Measurements from ENCODE around the gene TCERG1L.

Gene TCERG1L

DNA sequence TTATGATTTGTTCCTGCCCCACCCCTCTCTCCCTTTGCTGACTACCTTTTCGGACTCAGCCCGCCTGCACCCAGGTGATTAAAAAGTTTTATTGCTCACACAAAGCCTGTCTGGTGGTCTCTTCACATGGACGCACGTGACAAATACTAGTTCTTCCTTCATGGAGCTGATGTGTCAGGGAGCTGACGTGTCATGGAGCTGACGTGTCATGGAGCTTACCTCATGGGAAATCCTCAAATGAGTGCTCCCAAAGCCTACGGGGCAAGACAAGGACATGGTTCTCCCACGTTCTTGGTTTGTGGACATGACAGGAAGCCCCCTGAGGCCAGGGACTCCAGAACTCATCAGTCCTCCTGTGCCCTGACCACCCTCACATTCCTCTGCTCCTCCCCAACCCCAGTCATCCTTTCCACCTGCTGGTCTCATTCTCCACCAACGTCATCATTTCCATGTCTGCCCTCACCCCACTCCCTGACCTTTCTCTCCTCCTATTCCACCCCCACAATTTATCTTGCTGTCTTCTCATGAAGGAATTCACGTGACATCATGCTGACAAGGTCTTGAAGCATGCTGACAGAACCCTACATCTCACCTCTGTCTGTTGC lies 261.3 kb downstream of the TCERG1L start:
- no peak for DNase-seq (ENCODE audit: low read depth in 2 of 2)
- no peak overlapping the region for H3K4me3 ChIP-seq (replicated peaks in 1 of 2; ENCODE audit: low read depth in 2 of 2, low read length in 2 of 2)
- TF ChIP-seq, protein P1, sequence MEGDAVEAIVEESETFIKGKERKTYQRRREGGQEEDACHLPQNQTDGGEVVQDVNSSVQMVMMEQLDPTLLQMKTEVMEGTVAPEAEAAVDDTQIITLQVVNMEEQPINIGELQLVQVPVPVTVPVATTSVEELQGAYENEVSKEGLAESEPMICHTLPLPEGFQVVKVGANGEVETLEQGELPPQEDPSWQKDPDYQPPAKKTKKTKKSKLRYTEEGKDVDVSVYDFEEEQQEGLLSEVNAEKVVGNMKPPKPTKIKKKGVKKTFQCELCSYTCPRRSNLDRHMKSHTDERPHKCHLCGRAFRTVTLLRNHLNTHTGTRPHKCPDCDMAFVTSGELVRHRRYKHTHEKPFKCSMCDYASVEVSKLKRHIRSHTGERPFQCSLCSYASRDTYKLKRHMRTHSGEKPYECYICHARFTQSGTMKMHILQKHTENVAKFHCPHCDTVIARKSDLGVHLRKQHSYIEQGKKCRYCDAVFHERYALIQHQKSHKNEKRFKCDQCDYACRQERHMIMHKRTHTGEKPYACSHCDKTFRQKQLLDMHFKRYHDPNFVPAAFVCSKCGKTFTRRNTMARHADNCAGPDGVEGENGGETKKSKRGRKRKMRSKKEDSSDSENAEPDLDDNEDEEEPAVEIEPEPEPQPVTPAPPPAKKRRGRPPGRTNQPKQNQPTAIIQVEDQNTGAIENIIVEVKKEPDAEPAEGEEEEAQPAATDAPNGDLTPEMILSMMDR (IDR thresholded peaks at IDR 0.05; ENCODE audit: low read depth, low read length) = no peak

DNA sequence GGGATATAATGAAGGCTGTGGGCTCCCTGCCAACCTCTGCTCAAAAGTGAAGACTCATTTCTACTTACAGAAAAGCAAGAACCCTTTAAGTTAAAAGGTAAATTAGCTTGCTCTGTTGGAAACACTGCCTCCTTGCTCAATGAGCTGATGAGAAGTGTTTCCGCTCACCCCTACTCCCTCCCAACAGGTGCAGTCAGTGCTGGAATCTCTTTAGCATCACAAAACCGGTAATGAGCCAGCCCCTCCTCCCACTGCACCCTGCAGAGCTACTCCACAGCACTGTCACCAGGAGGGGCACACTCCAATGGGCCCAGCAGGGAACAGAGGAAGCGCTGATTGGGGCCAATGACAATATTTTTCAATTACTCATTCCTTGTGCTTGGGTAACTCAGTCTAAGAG lies 262.5 kb downstream of the TCERG1L start:
- H3K4me3 ChIP-seq (replicated peaks in 1 of 2; ENCODE audit: low read depth in 2 of 2, low read length in 2 of 2) = no peak overlapping the region

DNA sequence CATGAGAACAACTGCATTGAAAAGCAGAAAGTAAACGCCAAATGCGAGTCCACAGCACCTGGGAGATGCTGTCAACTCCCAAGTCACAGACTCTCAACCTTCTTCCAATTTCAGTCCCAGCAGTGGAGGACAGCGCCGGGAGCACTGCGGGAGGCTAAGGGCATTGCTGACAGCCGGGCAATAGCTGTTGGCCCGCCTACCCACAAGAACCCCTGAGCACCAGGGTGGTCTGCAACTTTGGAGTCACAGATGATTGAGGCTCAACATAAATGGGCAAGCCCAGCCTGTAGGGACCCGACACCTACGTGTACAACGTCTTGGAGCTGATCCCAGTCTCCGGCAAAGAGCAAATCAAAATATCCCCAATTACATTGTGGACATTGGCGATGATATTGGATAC lies 262.9 kb downstream of the TCERG1L start:
- no peak for DNase-seq (ENCODE audit: low read depth in 2 of 2)
- H3K4me3 ChIP-seq (replicated peaks in 1 of 2; ENCODE audit: low read depth in 2 of 2, low read length in 2 of 2) = no peak overlapping the region
- TF ChIP-seq, protein P1 (IDR thresholded peaks at IDR 0.05; ENCODE audit: low read depth, low read length) = no peak

More for the DNA sequence above, 262.5 kb downstream of the TCERG1L start:
- TF ChIP-seq, protein P1 (IDR thresholded peaks at IDR 0.05; ENCODE audit: low read depth, low read length) = no peak
- DNase-seq (ENCODE audit: low read depth in 2 of 2) = no peak

DNA sequence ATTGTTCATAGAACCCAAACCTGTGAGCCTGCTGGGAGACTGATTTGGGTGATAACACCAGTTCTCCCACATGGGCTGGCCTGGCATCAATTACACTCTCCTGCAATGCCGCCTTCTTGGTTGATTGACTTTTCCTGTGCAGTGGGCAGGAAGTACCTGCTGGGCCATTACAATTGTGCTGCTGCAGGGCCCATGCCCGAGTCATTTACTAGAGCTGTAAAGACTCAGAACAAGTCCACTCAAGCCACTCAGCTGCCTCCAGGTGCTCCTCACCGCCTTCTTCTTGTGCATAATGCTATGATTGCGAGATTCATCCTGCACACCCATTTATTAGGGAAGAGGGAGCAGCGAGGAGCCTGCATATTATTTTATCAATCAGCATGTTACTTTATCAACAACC lies 264.0 kb downstream of the TCERG1L start:
- no peak overlapping the region for H3K4me3 ChIP-seq (replicated peaks in 1 of 2; ENCODE audit: low read depth in 2 of 2, low read length in 2 of 2)
- DNase-seq (ENCODE audit: low read depth in 2 of 2) = no peak
- TF ChIP-seq, protein P1 (IDR thresholded peaks at IDR 0.05; ENCODE audit: low read depth, low read length) = no peak

DNA sequence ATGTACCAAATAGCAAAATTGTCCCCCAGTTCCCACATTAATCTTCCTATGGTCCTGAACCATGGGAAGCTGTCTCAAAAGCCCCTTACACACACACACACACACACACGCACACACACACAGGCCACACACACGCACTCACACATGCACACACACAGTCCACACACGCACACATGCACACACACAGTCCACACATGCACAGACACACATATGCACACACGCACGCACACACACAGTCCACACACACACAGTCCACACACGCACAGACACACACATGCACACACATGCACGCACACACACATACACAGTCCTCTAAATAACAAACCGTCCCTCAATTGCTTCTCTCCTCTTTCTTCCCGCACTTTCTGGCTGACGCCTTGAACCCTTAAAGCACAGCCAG lies 265.3 kb downstream of the TCERG1L start:
- TF ChIP-seq, protein P1 (IDR thresholded peaks at IDR 0.05; ENCODE audit: low read depth, low read length) = no peak
- no peak overlapping the region for H3K4me3 ChIP-seq (replicated peaks in 1 of 2; ENCODE audit: low read depth in 2 of 2, low read length in 2 of 2)
- DNase-seq (ENCODE audit: low read depth in 2 of 2) = no peak

DNA sequence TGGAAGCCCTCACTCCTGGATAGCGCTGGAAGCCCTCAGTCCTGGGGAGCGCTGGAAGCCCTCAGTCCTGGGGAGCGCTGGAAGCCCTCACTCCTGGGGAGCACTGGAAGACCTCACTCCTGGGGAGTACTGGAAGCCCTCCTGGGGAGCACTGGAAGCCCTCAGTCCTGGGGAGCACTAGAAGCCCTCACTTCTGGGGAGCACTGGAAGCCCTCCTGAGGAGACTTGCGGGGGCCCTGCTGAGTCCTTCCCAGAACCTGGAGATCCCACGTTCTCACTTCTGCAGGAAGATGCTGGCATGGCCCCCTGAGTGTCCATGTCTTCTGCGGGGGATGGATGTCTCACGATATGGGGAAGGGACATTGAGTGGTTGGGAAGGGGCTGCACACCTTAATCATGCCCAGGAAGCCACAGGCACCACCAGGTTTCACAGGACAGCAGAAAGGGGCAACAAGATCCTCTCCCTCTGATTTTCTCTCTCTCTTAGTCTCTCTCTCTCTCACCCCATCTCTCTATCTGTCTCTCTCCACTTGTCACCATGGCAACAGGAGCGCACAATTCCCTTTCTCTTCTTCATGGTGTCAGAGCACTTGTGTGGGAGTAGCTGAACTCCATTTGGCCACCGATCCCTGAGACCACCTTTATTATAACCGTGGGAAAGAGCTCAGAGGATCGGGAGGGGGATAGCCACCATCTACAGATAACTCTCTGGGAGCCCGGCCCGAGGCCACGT lies 267.0 kb downstream of the TCERG1L start:
- TF ChIP-seq, protein P1 (IDR thresholded peaks at IDR 0.05; ENCODE audit: low read depth, low read length) = no peak

More for the DNA sequence above, 267.0 kb downstream of the TCERG1L start:
- DNase-seq (ENCODE audit: low read depth in 2 of 2) = no peak
- no peak overlapping the region for H3K4me3 ChIP-seq (replicated peaks in 1 of 2; ENCODE audit: low read depth in 2 of 2, low read length in 2 of 2)
